Ascending aorta (tissue), 2 donors: ENCODE measurements around the gene CLEC16A. TPM values are rescaled to one million over a fixed set of nuclear protein-coding genes. Genes with fewer than 3 reads are reported as not detected.

Source experiments
- DNase-seq, 2 donors: peaks; one replicate each; pipeline ENCODE4 v3.0.0-alpha.2; 2019; ENCODE audit warnings: low spot score in 2 of 2
- H3K27ac ChIP-seq, 2 donors: fragments of 200-600 bp; sonication (generic); one replicate each; pipeline ENCODE4 v1.5.1; 2016 to 2017; ENCODE audit warnings: mild to moderate bottlenecking in 1 of 2
- H3K27me3 ChIP-seq: fragments of 200-600 bp; sonication (generic); one replicate; pipeline ENCODE4 v1.5.1; 2017
- H3K36me3 ChIP-seq, 2 donors: fragments of 200-600 bp; sonication (generic); one replicate each; pipeline ENCODE4 v1.5.1; 2016
- H3K4me1 ChIP-seq, 2 donors: fragments of 200-600 bp; sonication (generic); one replicate each; pipeline ENCODE4 v1.5.1; 2016 to 2017; ENCODE audit warnings: mild to moderate bottlenecking in 1 of 2
- H3K4me3 ChIP-seq, 2 donors: fragments of 200-600 bp; sonication (generic); one replicate each; pipeline ENCODE4 v1.5.1; 2016 to 2017; ENCODE audit warnings: mild to moderate bottlenecking in 1 of 2
- H3K9me3 ChIP-seq, 2 donors: fragments of 200-600 bp; sonication (generic); one replicate each; pipeline ENCODE4 v1.5.1; 2016
- CTCF ChIP-seq, 3 experiments: fragments of 200-600 bp in 2 of 3; fragments of 450-650 bp in 1 of 3; sonication (generic) in 2 of 3; IDR thresholded peaks; one replicate each; pipeline ENCODE4 v1.5.1; 2016 to 2019; ENCODE audit warnings: antibody characterized with exemption in 3 of 3, mild to moderate bottlenecking in 1 of 3, moderate library complexity in 1 of 3
- intact Hi-C: fragments of 100-400 bp; cut with DNase I; formaldehyde crosslinking; loops from one replicate; pipeline ENCODE4 v1.15.1; 2023
- total RNA-seq: library from RNA; depleted of rRNA; stranded (reverse); fragments of >200 nt; gene quantifications from one replicate; pipeline ENCODE4 v1.1.0, GENCODE V29; 2016

The CLEC16A gene
- total RNA-seq, 1 donor from 2014 or later = 16.2 TPM

GRCh38 chr16:11149011-11149616 lies 204.8 kb downstream of the CLEC16A start:
- intact Hi-C loops = no loop called here
- no peak overlapping the region for H3K27ac ChIP-seq
- H3K4me1 ChIP-seq = no peaks in the 10 kb centered on the region
- DNase-seq = no peak
- no peaks in the 10 kb centered on the region for H3K36me3 ChIP-seq
- H3K27me3 ChIP-seq = no peaks in the 10 kb centered on the region
- H3K9me3 ChIP-seq = no peaks in the 10 kb centered on the region
- no peak overlapping the region for H3K4me3 ChIP-seq
- no peak for TF ChIP-seq CTCF (IDR thresholded peaks at IDR 0.05)

GRCh38 chr16:11150190-11150589 lies 205.8 kb downstream of the CLEC16A start:
- no peak for TF ChIP-seq CTCF (IDR thresholded peaks at IDR 0.05)
- H3K4me3 ChIP-seq = no peak overlapping the region
- H3K4me1 ChIP-seq = no peaks in the 10 kb centered on the region
- DNase-seq = no peak
- H3K27me3 ChIP-seq = no peaks in the 10 kb centered on the region
- no peak overlapping the region for H3K27ac ChIP-seq
- intact Hi-C loops = no loop called here
- no peaks in the 10 kb centered on the region for H3K9me3 ChIP-seq
- H3K36me3 ChIP-seq = no peaks in the 10 kb centered on the region

DNA sequence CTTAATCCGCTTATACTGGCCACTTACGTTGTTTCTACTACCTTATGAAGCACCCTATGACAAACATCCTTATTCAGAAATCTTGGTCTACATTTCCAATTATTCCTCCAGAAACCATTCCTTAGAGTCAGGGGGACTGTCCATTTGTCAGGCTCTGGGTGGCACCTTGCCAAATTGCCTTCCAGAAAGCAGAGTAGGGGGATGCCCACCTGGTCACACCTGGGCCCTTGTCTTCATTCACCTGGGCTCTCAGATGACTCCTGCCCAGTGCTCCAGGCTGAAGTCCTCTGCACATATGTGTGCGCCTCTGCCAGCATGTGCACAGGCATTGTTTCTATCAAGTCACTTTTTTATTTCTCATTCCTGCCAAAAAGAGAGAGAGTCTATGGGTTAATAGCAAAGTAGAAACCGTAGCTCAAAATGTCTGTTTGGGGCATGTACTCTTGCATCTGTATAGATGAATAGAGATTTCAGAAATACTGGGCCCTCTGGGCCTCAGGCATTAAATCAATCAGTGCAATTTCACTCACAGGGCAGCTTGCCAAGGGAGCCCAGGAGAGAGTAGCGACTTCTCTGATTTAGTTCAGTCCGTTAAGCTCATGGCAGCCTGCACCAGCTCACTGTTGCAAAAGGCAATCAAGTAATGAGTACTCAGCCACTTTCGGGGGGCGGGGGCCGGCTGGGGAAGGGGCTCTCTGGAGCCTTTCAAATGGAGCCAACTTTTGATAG lies 207.0 kb downstream of the CLEC16A start:
- TF ChIP-seq CTCF (IDR thresholded peaks at IDR 0.05) = no peak
- H3K4me3 ChIP-seq = no peak overlapping the region
- no peaks in the 10 kb centered on the region for H3K36me3 ChIP-seq
- no peak for DNase-seq
- intact Hi-C loops = no loop called here
- H3K27ac ChIP-seq = no peak overlapping the region
- no peaks in the 10 kb centered on the region for H3K9me3 ChIP-seq
- H3K4me1 ChIP-seq = no peaks in the 10 kb centered on the region
- no peaks in the 10 kb centered on the region for H3K27me3 ChIP-seq

DNA sequence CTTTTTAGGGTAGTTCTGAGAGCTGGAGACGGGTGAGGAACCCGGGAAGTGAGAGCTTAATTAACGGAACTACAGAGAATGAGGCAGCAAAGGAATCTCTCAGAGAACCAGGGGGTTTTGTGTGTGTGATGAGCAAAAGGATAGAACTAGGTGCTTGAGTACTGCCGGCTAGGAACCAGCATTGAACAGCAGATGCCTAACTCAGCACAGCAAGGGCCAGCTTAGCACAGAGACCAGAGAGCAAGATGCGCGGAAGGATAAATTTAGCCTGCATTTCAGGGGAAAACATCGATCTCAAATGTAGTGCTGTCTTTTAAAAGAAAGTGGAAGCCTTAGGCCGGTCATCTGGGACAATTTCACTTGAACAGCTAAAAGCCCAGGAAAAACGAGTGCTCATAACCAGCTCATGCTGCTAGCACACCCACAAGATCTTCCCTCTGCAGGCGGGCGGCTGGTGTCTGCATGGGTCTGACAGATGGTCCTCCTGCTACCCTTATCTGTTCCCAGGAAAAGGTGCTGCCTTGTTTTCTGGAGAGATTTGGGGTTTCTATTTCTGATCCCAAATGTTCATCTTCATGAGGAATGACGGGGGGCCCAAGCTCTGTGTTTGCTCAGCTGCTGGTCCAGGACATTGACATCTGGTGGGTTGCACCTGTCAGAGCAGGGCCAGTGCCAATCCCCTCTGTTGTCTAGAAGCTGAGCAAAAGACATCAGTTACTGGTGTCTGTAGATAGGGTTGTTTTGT lies 207.7 kb downstream of the CLEC16A start:
- Histone ChIP-seq H3K27ac (no peak overlapping the region), H3K4me3 (no peak overlapping the region), H3K4me1 (no peaks in the 10 kb centered on the region), H3K27me3 (no peaks in the 10 kb centered on the region), H3K9me3 (no peaks in the 10 kb centered on the region), H3K36me3 (no peaks in the 10 kb centered on the region)
- intact Hi-C loops = no loop called here
- no peak for DNase-seq
- no peak for TF ChIP-seq CTCF (IDR thresholded peaks at IDR 0.05)

GRCh38 chr16:11152677-11153331 lies 208.4 kb downstream of the CLEC16A start:
- Histone ChIP-seq H3K36me3 (no peaks in the 10 kb centered on the region), H3K4me3 (no peak overlapping the region), H3K27ac (no peak overlapping the region), H3K4me1 (no peaks in the 10 kb centered on the region), H3K27me3 (no peaks in the 10 kb centered on the region), H3K9me3 (no peaks in the 10 kb centered on the region)
- TF ChIP-seq CTCF (IDR thresholded peaks at IDR 0.05) = no peak
- intact Hi-C loops = no loop called here
- no peak for DNase-seq
